Keratinocyte (primary cell): Measurements from ENCODE around the gene MLLT6.

ENCODE experiments used
- EZH2 ChIP-seq: IDR thresholded peaks from one replicate; pipeline ENCODE4 v1.6.1; 2012; ENCODE audit warnings: inconsistent platforms, mild to moderate bottlenecking, low read length, moderate library complexity
- TF ChIP-seq, protein P1 (sequence below), 3 experiments: IDR thresholded peaks in 1 of 3; conservative IDR thresholded peaks in 1 of 3; optimal IDR thresholded peaks in 1 of 3; 2 replicates in 2 of 3; 3 replicates in 1 of 3; pipeline versions ENCODE3 to v1.5.1; 2011; ENCODE audit warnings: low read length in 3 of 3, mild to moderate bottlenecking in 3 of 3, moderate library complexity in 2 of 3, control low read depth in 1 of 3, inconsistent platforms in 1 of 3; ENCODE audit not compliant: insufficient read depth in 2 of 3; ENCODE audit errors: extremely low read depth in 1 of 3

DNA sequence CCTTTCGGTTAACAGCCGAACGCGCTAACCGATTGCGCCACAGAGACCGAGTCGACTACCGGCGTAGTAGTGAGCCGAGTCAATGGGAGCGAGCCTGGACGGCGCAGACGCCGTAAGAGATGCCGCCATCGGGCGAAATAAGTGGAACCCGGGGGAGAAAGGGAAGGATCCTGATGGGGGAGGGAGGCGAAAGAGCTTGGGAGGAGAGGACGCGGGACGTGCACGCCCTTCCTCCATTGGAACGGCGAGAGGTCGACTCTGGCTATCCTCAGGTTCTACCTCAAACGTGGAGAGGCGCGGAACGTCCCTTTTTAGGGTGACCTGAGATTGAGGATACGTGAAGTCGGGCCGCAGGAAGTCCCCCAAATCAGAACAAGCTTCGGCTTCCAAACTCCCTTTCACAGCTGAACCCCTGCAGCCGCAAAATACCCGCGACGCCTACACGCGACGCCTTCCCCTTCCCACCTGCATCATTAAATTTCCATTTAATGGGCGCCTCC is 46.8 kb downstream of the MLLT6 start:
- TF ChIP-seq, protein P1, sequence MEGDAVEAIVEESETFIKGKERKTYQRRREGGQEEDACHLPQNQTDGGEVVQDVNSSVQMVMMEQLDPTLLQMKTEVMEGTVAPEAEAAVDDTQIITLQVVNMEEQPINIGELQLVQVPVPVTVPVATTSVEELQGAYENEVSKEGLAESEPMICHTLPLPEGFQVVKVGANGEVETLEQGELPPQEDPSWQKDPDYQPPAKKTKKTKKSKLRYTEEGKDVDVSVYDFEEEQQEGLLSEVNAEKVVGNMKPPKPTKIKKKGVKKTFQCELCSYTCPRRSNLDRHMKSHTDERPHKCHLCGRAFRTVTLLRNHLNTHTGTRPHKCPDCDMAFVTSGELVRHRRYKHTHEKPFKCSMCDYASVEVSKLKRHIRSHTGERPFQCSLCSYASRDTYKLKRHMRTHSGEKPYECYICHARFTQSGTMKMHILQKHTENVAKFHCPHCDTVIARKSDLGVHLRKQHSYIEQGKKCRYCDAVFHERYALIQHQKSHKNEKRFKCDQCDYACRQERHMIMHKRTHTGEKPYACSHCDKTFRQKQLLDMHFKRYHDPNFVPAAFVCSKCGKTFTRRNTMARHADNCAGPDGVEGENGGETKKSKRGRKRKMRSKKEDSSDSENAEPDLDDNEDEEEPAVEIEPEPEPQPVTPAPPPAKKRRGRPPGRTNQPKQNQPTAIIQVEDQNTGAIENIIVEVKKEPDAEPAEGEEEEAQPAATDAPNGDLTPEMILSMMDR (optimal IDR thresholded peaks at IDR 0.05 in 1 of 3, IDR thresholded peaks at IDR 0.05 in 1 of 3, conservative IDR thresholded peaks at IDR 0.05 in 1 of 3; ENCODE audit: extremely low read depth in 1 of 3, insufficient read depth in 2 of 3, low read length in 3 of 3) = no peak
- no peak for TF ChIP-seq EZH2
